Measurements from ENCODE around the gene GNPAT. TPM values are rescaled to one million over a fixed set of nuclear protein-coding genes. Genes with fewer than 3 reads are reported as not detected.

GNPAT gene
- total and polyA plus RNA-seq, 2 of the 4 experiments (the other 2 are of a cell fraction): 17.2 to 36.0 TPM

- H2BK20ac ChIP-seq (ENCODE audit: low read depth, low read length): no peak overlapping the region
- no TSS peak for BruUV-seq (replicated peaks)
- no peak overlapping the region for H3K18ac ChIP-seq (ENCODE audit: low read depth, low read length)
- no peak overlapping the region for H3K4me3 ChIP-seq (ENCODE audit: insufficient read depth, low read depth, low read length)
- H4K8ac ChIP-seq (ENCODE audit: low read depth in 2 of 2, low read length in 2 of 2): no peak overlapping the region
- no peaks in the 10 kb centered on the region for H3K9me1 ChIP-seq (ENCODE audit: insufficient read depth, low read length)
- no peak overlapping the region for H3K14ac ChIP-seq (replicated peaks; ENCODE audit: low read depth, low read length)
- H3K23ac ChIP-seq (ENCODE audit: low read depth, low read length): no peak overlapping the region
- dilution Hi-C loops (cut with HindIII; ENCODE audit: low sequenced_read_pairs, unreplicated experiment): no loop called here
- no peak for TF ChIP-seq NFE2L2 (IDR thresholded peaks at IDR 0.05; ENCODE audit: low read depth, low read length)
- TF ChIP-seq RFX5 (IDR thresholded peaks at IDR 0.05; ENCODE audit: low read depth, low read length): no peak
- no peak for TF ChIP-seq CHD1 (IDR thresholded peaks at IDR 0.05; ENCODE audit: low read depth, low read length)
- no peak for TF ChIP-seq MAFK (IDR thresholded peaks at IDR 0.05; ENCODE audit: low read depth, low read length)
- TF ChIP-seq RAD21 (IDR thresholded peaks at IDR 0.05; ENCODE audit: low read length): no peak
- no peak for TF ChIP-seq MAZ (IDR thresholded peaks at IDR 0.05; ENCODE audit: borderline replicate concordance, low read depth, low read length)
- TF ChIP-seq SMC3 (IDR thresholded peaks at IDR 0.05; ENCODE audit: low read depth, low read length): no peak
- TF ChIP-seq, protein P1, sequence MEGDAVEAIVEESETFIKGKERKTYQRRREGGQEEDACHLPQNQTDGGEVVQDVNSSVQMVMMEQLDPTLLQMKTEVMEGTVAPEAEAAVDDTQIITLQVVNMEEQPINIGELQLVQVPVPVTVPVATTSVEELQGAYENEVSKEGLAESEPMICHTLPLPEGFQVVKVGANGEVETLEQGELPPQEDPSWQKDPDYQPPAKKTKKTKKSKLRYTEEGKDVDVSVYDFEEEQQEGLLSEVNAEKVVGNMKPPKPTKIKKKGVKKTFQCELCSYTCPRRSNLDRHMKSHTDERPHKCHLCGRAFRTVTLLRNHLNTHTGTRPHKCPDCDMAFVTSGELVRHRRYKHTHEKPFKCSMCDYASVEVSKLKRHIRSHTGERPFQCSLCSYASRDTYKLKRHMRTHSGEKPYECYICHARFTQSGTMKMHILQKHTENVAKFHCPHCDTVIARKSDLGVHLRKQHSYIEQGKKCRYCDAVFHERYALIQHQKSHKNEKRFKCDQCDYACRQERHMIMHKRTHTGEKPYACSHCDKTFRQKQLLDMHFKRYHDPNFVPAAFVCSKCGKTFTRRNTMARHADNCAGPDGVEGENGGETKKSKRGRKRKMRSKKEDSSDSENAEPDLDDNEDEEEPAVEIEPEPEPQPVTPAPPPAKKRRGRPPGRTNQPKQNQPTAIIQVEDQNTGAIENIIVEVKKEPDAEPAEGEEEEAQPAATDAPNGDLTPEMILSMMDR (conservative IDR thresholded peaks at IDR 0.05; ENCODE audit: low read depth, low read length): no peak
- no peak for TF ChIP-seq POLR2A (IDR thresholded peaks at IDR 0.05; ENCODE audit: low read depth, low read length)
- TF ChIP-seq, protein P2, sequence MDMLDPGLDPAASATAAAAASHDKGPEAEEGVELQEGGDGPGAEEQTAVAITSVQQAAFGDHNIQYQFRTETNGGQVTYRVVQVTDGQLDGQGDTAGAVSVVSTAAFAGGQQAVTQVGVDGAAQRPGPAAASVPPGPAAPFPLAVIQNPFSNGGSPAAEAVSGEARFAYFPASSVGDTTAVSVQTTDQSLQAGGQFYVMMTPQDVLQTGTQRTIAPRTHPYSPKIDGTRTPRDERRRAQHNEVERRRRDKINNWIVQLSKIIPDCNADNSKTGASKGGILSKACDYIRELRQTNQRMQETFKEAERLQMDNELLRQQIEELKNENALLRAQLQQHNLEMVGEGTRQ (IDR thresholded peaks at IDR 0.05; ENCODE audit: low read depth, low read length): no peak
- no peak for TF ChIP-seq CEBPB (IDR thresholded peaks at IDR 0.05; ENCODE audit: low read depth, low read length)
- no peak for TF ChIP-seq FOS (IDR thresholded peaks at IDR 0.05; ENCODE audit: low read depth, low read length)
- no peak for TF ChIP-seq MXI1 (IDR thresholded peaks at IDR 0.05; ENCODE audit: borderline replicate concordance, low read depth, low read length)
- no peak for TF ChIP-seq ELK1 (IDR thresholded peaks at IDR 0.05; ENCODE audit: borderline replicate concordance, low read depth, low read length)
- TF ChIP-seq BHLHE40 (IDR thresholded peaks at IDR 0.05; ENCODE audit: low read depth, low read length): no peak
- no peaks in the 10 kb centered on the region for H3K36me3 ChIP-seq (ENCODE audit: control insufficient read depth, insufficient read depth, low read length)
- H2BK5ac ChIP-seq (ENCODE audit: low read depth, low read length, poor library complexity, severe bottlenecking): no peak overlapping the region
- CTCF ChIA-PET: no interaction called here
- POLR2A ChIA-PET (ENCODE audit: unreplicated experiment): no interaction called here
- H3K4ac ChIP-seq (ENCODE audit: low read depth, low read length): no peak overlapping the region
- H2AK9ac ChIP-seq (replicated peaks; ENCODE audit: low read depth, low read length, poor library complexity): no peak overlapping the region
- H3K4me1 ChIP-seq (ENCODE audit: control insufficient read depth, insufficient read depth, low read length): no peaks in the 10 kb centered on the region
- H3K56ac ChIP-seq (ENCODE audit: extremely low read depth, insufficient read depth, low read length): no peak overlapping the region
- H2BK15ac ChIP-seq (ENCODE audit: low read depth, low read length): no peak overlapping the region
- no peak overlapping the region for H2AFZ ChIP-seq (replicated peaks; ENCODE audit: low read length, poor library complexity)
- in situ Hi-C loops (cut with MboI; ENCODE audit: low sequenced_read_pairs): no loop called here
- H2AK5ac ChIP-seq (ENCODE audit: low read depth, low read length): no peak overlapping the region
- DNase-seq (no peak), ATAC-seq (ENCODE audit: low read depth) (no peak)
- no peak overlapping the region for H3K27ac ChIP-seq (ENCODE audit: insufficient read depth, low read length)
- H3K4me2 ChIP-seq (ENCODE audit: low read depth, low read length): no peak overlapping the region
- H4K20me1 ChIP-seq (ENCODE audit: insufficient read depth, low read length): no peaks in the 10 kb centered on the region
- WGBS, 2 experiments (ENCODE audit: extremely low coverage in 2 of 2, insufficient read length in 1 of 2): 94% methylated on average over 27 of the region's 44 CpGs; no CpG with 5 or more reads in 1 of the 2 experiments
- intact Hi-C loops (cut with micrococcal nuclease): no loop called here
- H3K79me1 ChIP-seq (ENCODE audit: low read depth in 1 of 2, low read length in 2 of 2): no peaks in the 10 kb centered on the region
- no peaks in the 10 kb centered on the region for H3K27me3 ChIP-seq (ENCODE audit: control insufficient read depth, insufficient read depth, low read length)
- H3K9me3 ChIP-seq (ENCODE audit: control insufficient read depth, insufficient read depth, low read length): no peaks in the 10 kb centered on the region; the same call in 1 of the 2 replicates
- no peak overlapping the region for H4K91ac ChIP-seq (ENCODE audit: insufficient read depth, low read depth, low read length)
- H2BK120ac ChIP-seq (ENCODE audit: low read depth, low read length): no peak overlapping the region
- H4K5ac ChIP-seq (ENCODE audit: low read depth, low read length): no peak overlapping the region
- H3K9ac ChIP-seq (ENCODE audit: low read depth, low read length): no peak overlapping the region
Measured at GRCh38 chr1:231317306-231318014, 76.4 kb downstream of the GNPAT start.
